Panc1 (cell line): Measurements from ENCODE around the gene NRP2. TPM values are rescaled to one million over a fixed set of nuclear protein-coding genes. Genes with fewer than 3 reads are reported as not detected.

Experiments
- ATAC-seq: fragments of 200-7000 bp; cut with Tn5 transposase; 2 replicates; pipeline ENCODE4 v1.9.1; 2020; ENCODE audit warnings: mild to moderate bottlenecking, moderate library complexity
- BruUV-seq: library from RNA; stranded (reverse); fragments of 400-500 nt; replicated peaks from 2 replicates; lab custom pipeline; 2021; lab: Mats Ljungman, UMichigan
- CTCF ChIA-PET: fragments of 300-600 bp; sonication (Branson Sonifier 250); formaldehyde crosslinking; loops from one replicate; lab custom pipeline; 2022; ENCODE audit warnings: antibody characterized with exemption; lab: Charles Lee
- POLR2A ChIA-PET: fragments of 300-600 bp; sonication (Branson Sonifier 250); formaldehyde crosslinking; loops from one replicate; lab custom pipeline; 2022; ENCODE audit warnings: antibody characterized with exemption; lab: Charles Lee
- DNase-seq: peaks from one replicate; pipeline ENCODE4 v3.0.0-alpha.2; 2010; ENCODE audit warnings: low read depth, low spot score
- H3K27ac ChIP-seq: 2 replicates; pipeline ENCODE4 v1.5.1; 2011; ENCODE audit warnings: mild to moderate bottlenecking, low read length, inconsistent platforms
- H3K27me3 ChIP-seq: fragments of 200-500 bp; sonication (Bioruptor generic); 2 replicates; pipeline ENCODE4 v1.6.0; 2014; ENCODE audit warnings: low read length, inconsistent platforms; ENCODE audit not compliant: control insufficient read depth, insufficient read depth
- H3K36me3 ChIP-seq: fragments of 200-500 bp; sonication (Bioruptor generic); 2 replicates; pipeline ENCODE4 v1.5.1; 2014; ENCODE audit warnings: inconsistent platforms, mild to moderate bottlenecking, low read length, moderate library complexity; ENCODE audit not compliant: control insufficient read depth, insufficient read depth
- H3K4me1 ChIP-seq: 2 replicates; pipeline ENCODE4 v1.5.1; 2011; ENCODE audit warnings: inconsistent platforms, mild to moderate bottlenecking, low read length, moderate library complexity; ENCODE audit not compliant: control insufficient read depth, insufficient read depth
- H3K4me3 ChIP-seq, 2 experiments: 2 replicates each; pipeline ENCODE4 v1.5.1; 2011 to 2012; ENCODE audit warnings: low read depth in 2 of 2, low read length in 2 of 2, mild to moderate bottlenecking in 2 of 2, inconsistent platforms in 1 of 2, moderate library complexity in 1 of 2
- H3K9me3 ChIP-seq: fragments of 200-500 bp; sonication (Bioruptor generic); 2 replicates; pipeline ENCODE4 v1.5.1; 2014; ENCODE audit warnings: low read depth, mild to moderate bottlenecking, inconsistent platforms, low read length, moderate library complexity; ENCODE audit not compliant: control insufficient read depth, insufficient read depth
- CTCF ChIP-seq: fragments of 450-650 bp; IDR thresholded peaks from 2 replicates; pipeline ENCODE4 v1.5.1; 2017; ENCODE audit warnings: mild to moderate bottlenecking
- POLR2AphosphoS5 ChIP-seq: IDR thresholded peaks from 2 replicates; pipeline ENCODE4 v1.6.1; 2012; ENCODE audit warnings: mild to moderate bottlenecking, low read depth, low read length, moderate library complexity
- REST ChIP-seq, 2 experiments: IDR thresholded peaks; 2 replicates each; pipeline ENCODE4 v1.6.1; 2011 to 2012; ENCODE audit warnings: low read depth in 2 of 2, control low read depth in 1 of 2, low read length in 1 of 2, mild to moderate bottlenecking in 1 of 2, moderate library complexity in 1 of 2; ENCODE audit not compliant: insufficient read depth in 1 of 2
- SIN3A ChIP-seq: IDR thresholded peaks from 2 replicates; pipeline ENCODE4 v1.6.1; 2012; ENCODE audit warnings: low read depth, mild to moderate bottlenecking, low read length, moderate library complexity, borderline replicate concordance; ENCODE audit not compliant: insufficient read depth
- TCF7L2 ChIP-seq: IDR thresholded peaks from 2 replicates; pipeline ENCODE4 v1.6.1; 2011; ENCODE audit warnings: mild to moderate bottlenecking, low read depth, low read length, inconsistent platforms
- in situ Hi-C: cut with HindIII; loops from 2 replicates; pipeline ENCODE4 v1.10.0; 2016; ENCODE audit warnings: low sequenced_read_pairs, low pct_unique_long_range_greater_than_20kb
- intact Hi-C: fragments of 100-400 bp; cut with micrococcal nuclease; formaldehyde crosslinking; loops from one replicate; pipeline ENCODE4 v1.10.0; 2022; ENCODE audit not compliant: unreplicated experiment
- total RNA-seq: library from RNA; stranded (reverse); gene quantifications from one replicate; pipeline ENCODE4 v1.2.1, GENCODE V29; 2021; ENCODE audit not compliant: unreplicated experiment

NRP2 gene
- total RNA-seq, 1 experiment from 2014 or later = 6.7 TPM

GRCh38 chr2:205734436-205735037 lies 52.2 kb downstream of the NRP2 start:
- no peak for ATAC-seq
- TF ChIP-seq TCF7L2 (no peak), SIN3A (no peak), POLR2AphosphoS5 (no peak), CTCF (no peak), REST (IDR thresholded peaks at IDR 0.05; ENCODE audit: insufficient read depth in 1 of 2, low read depth in 2 of 2, low read length in 1 of 2) (no peak)

GRCh38 chr2:205738117-205738968 lies 56.0 kb downstream of the NRP2 start:
- Histone ChIP-seq H3K27ac (no peak overlapping the region), H3K9me3 (no peaks in the 10 kb centered on the region), H3K36me3 (no peaks in the 10 kb centered on the region), H3K4me1 (no peaks in the 10 kb centered on the region), H3K27me3 (no peaks in the 10 kb centered on the region), H3K4me3 (no peak overlapping the region)
- ATAC-seq (no peak), DNase-seq (no peak)
- in situ Hi-C loops (no loop called here), intact Hi-C loops (no loop called here)
- ChIA-PET POLR2A (no interaction called here), CTCF (no interaction called here)
- TF ChIP-seq POLR2AphosphoS5 = no peak
- TF ChIP-seq REST (IDR thresholded peaks at IDR 0.05; ENCODE audit: insufficient read depth in 1 of 2, low read depth in 2 of 2, low read length in 1 of 2) = no peak
- TF ChIP-seq SIN3A = no peak
- TF ChIP-seq TCF7L2 = no peak
- TF ChIP-seq CTCF = no peak
- BruUV-seq = no TSS peak

More at GRCh38 chr2:205734436-205735037, 52.2 kb downstream of the NRP2 start:
- H3K4me3 ChIP-seq = no peak overlapping the region
- no peak overlapping the region for H3K27ac ChIP-seq
- no peaks in the 10 kb centered on the region for H3K4me1 ChIP-seq
- no peaks in the 10 kb centered on the region for H3K36me3 ChIP-seq
- no peaks in the 10 kb centered on the region for H3K9me3 ChIP-seq
- in situ Hi-C loops (no loop called here), intact Hi-C loops (no loop called here)
- ChIA-PET CTCF (no interaction called here), POLR2A (no interaction called here)
- no peak for DNase-seq
- no TSS peak for BruUV-seq
- H3K27me3 ChIP-seq = no peaks in the 10 kb centered on the region
